HL-60 (cell line): ENCODE results near the gene WDFY4.

Experiments used
- DNase-seq, 2 experiments: peaks; one replicate each; pipeline ENCODE4 v3.0.0-alpha.2; 2010 to 2020; ENCODE audit warnings: low read depth in 1 of 2, low spot score in 1 of 2
- H3K27ac ChIP-seq: fragments of 250-450 bp; sonication (Bioruptor Pico); replicated peaks from 2 replicates; pipeline ENCODE4 v1.5.1; 2020; ENCODE audit warnings: mild to moderate bottlenecking, moderate library complexity
- H3K27me3 ChIP-seq: fragments of 250-450 bp; sonication (Bioruptor Pico); 2 replicates; pipeline ENCODE4 v1.5.1; 2021; ENCODE audit warnings: mild to moderate bottlenecking, moderate library complexity; ENCODE audit not compliant: insufficient read depth, poor library complexity, severe bottlenecking
- H3K4me3 ChIP-seq: replicated peaks from 2 replicates; pipeline ENCODE4 v1.5.1; 2011; ENCODE audit warnings: mild to moderate bottlenecking, control low read depth, low read length; ENCODE audit not compliant: insufficient read depth
- CTCF ChIP-seq: IDR thresholded peaks from one replicate; pipeline ENCODE4 v1.5.1; 2011; ENCODE audit warnings: low read length, control low read depth, inconsistent platforms; ENCODE audit not compliant: insufficient read depth
- GABPA ChIP-seq: IDR thresholded peaks from 2 replicates; pipeline ENCODE4 v1.6.1; 2012; ENCODE audit warnings: low read depth
- POLR2AphosphoS5 ChIP-seq: IDR thresholded peaks from 2 replicates; pipeline ENCODE4 v1.6.1; 2012; ENCODE audit warnings: low read depth
- REST ChIP-seq: IDR thresholded peaks from 2 replicates; pipeline ENCODE4 v1.6.1; 2012; ENCODE audit warnings: low read depth; ENCODE audit not compliant: insufficient replicate concordance
- SPI1 ChIP-seq: IDR thresholded peaks from 2 replicates; pipeline ENCODE4 v1.6.1; 2012; ENCODE audit warnings: low read depth, mild to moderate bottlenecking, borderline replicate concordance

The WDFY4 gene

GRCh38 chr10:48750019-48750418 lies 65.3 kb downstream of the WDFY4 start:
- H3K27me3 ChIP-seq: no peaks in the 10 kb centered on the region
- H3K27ac ChIP-seq: no peak overlapping the region
- DNase-seq: no peak
- no peak for TF ChIP-seq SPI1
- TF ChIP-seq POLR2AphosphoS5: no peak
- no peak for TF ChIP-seq GABPA
- TF ChIP-seq REST: no peak
- TF ChIP-seq CTCF: no peak
- no peak overlapping the region for H3K4me3 ChIP-seq

- Histone ChIP-seq H3K4me3 (no peak overlapping the region), H3K27me3 (no peaks in the 10 kb centered on the region), H3K27ac (no peak overlapping the region)
- TF ChIP-seq REST (no peak), CTCF (no peak), POLR2AphosphoS5 (no peak), GABPA (no peak), SPI1 (no peak)
- DNase-seq: no peak
Measured at GRCh38 chr10:48750991-48751390, 66.3 kb downstream of the WDFY4 start.

- Histone ChIP-seq H3K4me3 (no peak overlapping the region), H3K27me3 (no peaks in the 10 kb centered on the region), H3K27ac (no peak overlapping the region)
- no peak for DNase-seq
- TF ChIP-seq GABPA: no peak
- TF ChIP-seq SPI1: no peak
- no peak for TF ChIP-seq CTCF
- TF ChIP-seq POLR2AphosphoS5: no peak
- TF ChIP-seq REST: no peak
Measured at GRCh38 chr10:48751730-48752129, 67.1 kb downstream of the WDFY4 start.
